GM21825 (cell line): Measurements from ENCODE around the gene PID1.

Experiments used
- ATAC-seq: cut with Tn5 transposase; IDR thresholded peaks from one replicate; pipeline ENCODE4 v1.9.1; 2021; ENCODE audit warnings: mild to moderate bottlenecking, moderate library complexity; ENCODE audit not compliant: unreplicated experiment

Gene PID1, protein sequence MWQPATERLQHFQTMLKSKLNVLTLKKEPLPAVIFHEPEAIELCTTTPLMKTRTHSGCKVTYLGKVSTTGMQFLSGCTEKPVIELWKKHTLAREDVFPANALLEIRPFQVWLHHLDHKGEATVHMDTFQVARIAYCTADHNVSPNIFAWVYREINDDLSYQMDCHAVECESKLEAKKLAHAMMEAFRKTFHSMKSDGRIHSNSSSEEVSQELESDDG

DNA sequence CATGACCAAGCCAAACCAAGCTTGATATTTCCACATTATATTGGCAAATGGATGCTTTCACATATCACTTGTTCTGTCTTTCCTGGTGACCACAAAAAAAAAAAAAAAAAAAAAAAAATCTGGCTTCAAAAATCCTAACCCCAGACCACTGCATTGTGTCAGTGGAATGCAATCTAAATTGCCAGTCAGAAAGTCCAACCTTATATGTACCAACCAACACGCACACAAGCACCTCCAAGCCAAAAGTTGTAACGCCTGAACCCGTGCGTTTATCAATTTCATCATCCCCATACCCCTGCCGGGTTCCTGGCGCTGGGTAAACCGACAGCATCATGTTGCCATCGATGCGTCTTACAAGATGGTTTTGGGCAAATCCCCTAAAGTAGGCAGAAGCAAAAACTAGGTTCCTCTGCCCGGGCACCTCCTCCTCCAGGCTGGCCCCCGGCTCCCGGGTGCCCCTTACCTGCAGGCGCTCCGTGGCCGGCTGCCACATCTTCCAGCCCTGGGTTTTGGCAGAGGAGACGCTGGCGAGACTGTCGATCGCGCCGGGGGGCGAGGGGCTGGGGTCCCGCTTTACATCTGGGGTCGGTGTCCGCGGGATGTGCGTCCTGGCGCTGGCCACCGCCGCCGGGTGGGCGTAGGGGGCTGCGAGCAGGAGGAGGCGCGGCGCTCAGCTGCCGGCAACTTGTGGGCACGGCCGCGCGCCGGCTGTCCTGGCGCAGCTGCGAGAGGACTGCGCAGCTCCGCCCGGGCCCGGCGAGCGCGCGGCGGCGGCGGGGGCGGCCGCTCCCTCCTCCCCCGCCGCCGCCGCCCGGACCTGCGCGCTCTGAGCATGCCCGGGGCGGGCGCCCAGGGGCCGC is at the start of gene PID1:
Gene PID1, minus strand, starts transcription at position 737 of the 860 bp plus-strand sequence. Its CDS starts 244 bp downstream, at position 493.
- no peak for ATAC-seq

DNA sequence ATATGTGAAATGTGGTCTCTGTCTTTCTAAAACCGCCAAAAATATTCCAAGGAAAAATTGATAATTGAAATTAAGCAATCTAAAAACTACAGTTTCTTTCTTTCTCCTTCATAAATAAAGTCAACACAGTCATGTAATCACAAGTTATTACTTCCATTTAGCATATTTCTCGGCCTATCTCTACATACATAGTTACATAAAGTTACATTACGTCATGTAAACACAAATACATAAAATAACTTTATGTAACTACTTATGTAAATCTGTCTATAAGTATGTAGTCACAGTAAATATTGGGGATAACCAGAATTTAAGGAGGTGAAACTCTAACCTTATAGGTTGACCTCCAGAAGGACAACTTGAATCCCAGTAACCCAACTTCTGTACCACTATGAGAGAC is 48.5 kb upstream of the PID1 start:
- ATAC-seq, result no peak

DNA sequence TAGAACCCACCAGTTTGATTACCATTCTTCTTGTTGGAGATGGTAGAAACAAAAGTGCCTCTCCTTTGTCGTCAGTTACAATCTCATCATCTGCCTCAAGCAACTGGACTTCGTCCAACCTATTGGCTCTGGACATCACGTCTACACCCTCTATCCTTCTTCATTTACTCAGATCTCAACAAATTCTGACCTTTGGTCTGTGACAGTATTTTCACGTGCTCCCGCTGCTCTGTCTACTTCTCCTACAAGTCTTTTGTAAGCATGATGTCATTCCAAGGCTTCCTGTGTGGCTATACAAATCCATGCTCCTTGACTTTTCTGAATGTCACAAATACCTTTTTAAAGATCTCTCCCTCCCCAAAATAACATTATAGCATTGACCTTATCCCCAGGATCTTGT is 43.0 kb upstream of the PID1 start:
- ATAC-seq, result no peak

DNA sequence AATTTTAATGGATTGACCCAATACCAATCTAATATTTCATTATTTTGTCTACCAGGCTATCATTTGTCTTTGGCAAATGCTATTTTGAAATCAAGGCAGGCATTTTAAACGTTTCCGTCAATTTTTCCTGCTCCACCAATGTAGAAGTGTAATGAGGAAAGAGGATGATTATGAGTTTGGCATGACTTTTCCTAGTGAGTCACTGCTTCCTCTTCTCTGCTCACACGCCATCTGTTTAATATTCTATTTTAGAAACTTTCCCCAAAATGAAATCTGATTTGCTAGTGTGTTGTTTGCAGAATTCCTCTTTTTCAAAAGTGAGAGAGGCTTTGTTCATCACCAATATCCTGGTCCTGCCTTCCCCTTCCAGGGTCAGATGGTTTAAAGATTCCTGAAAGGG is 42.5 kb upstream of the PID1 start:
- no peak for ATAC-seq

DNA sequence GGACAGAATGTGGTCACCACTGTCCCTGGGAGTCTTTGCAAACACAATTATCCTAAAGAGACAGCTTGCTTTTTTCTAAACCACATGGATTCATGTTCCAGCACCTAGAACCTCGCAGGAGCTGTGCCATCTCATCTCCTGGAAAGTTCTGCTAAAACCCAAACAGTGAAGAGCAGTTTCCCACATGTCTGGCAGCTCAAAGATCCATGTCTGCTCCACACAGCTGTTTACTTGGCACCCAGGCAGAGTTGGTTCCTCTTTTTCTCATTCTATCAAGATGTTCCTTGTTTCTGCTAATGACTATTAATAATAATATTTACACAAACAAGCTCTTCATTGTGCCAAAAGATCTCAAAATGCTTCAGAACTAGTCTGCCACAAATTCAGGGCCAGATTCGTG is 30.1 kb upstream of the PID1 start:
- ATAC-seq, result no peak

DNA sequence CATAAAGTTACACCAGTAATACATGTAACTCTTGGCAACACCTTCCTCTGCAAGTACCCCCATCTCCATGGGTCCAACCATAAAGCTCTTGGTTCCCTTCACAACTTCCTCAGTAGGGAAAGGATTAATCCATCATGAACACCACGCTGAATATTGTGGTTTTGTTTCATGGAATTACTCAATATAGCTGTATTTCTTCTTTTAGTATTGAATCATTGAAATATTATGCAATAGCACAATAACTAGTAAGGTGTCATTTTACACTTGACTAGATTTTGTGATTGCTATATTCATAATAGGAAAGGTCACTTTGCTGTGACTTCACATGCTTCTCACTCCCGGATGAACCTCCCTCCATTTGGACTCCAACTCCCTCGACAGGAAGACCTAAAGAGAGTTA is 29.7 kb upstream of the PID1 start:
- ATAC-seq, result no peak

DNA sequence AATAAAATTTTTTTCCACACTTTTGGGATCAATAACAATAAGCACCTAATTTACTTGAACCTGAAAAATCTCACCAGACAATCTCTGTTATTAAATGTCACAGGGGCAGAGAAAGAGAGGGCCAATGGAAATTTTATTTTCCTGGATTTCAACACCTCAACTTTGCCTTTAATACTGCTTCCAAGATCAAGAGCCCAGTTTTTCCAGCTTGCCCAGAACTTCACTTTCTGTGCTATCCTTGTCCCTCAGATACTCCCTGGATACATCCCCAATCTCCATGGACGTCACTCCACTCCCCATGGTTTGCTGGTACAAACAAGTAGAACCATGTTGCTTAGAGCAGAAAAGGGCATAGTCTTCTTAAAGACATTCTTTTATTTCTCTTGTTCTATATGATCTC is 29.3 kb upstream of the PID1 start:
- no peak for ATAC-seq

DNA sequence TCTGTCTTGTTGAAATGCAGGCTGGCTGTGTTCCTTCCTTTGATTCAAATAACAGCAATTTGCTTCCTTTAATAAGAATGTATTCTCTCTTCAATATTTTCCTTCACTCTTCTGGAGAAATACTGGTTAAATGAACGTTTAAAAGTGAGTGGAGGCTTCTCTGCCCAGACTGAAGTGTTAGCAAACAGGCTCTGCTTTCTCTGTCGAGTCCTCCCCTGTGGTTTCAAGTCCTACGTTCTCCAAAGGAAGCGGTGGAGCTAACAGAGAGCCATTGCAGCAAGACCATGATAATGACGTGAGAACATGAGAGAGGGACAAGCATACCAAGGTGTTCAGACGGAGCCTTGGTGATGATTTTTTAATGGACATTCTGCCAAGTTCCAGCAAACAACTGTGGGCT is 26.2 kb upstream of the PID1 start:
- ATAC-seq, result no peak

DNA sequence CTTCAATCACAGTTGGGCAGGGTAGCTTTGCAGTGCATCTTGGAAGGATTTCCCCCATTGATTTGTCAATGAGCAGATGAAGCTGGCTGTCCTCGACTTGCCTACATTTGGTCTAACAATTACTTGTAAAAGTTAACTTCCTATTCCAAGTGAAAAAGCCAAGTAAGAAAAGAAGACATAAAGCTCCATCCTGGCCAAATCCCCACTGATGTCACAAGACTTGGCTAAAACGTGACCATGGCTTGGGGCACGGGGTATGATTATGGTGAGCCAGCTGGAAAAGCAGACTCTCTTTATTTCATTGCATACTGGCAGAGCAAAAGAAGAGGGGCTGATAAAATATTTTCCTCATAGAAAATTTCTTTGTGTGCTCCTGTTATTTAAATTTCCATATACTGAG is 25.4 kb upstream of the PID1 start:
- no peak for ATAC-seq

DNA sequence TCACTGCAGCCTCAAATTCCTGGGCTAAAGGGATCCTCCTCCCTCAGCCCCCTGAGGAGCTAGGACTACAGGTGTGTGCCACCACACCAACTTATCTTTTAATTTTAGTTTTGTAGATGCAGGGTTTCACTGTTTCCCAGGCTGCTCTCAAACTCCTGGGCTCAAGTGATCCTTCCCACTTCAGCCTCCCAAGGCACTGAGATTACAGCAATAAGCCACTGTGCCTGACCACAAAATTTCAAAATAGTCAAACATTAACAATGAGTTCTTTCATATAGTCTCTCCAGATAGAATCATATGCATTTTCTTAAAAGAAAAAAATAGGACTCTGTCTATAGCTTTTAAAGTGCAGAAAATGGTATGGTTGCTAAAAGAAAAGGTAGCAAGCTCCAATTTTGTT is 24.9 kb upstream of the PID1 start:
- ATAC-seq, result no peak

DNA sequence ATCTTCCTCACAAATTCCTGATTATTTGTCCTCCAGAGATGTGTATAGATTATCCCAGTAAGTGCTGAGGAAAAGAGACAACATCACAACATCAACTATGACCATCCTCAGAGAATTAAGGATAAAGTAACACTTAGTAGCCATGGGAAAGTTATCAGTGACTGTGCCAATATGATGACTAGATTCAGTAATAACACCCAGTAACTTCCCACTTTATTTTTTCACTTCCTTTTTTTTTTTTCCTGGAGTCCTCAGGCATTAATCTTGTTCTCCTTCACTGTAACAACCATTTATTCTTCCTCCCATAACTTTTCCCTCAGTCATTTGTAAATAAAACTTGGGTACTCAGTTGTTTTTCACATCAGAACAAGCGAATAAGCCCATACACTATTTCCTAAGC is 16.7 kb upstream of the PID1 start:
- ATAC-seq, result no peak

DNA sequence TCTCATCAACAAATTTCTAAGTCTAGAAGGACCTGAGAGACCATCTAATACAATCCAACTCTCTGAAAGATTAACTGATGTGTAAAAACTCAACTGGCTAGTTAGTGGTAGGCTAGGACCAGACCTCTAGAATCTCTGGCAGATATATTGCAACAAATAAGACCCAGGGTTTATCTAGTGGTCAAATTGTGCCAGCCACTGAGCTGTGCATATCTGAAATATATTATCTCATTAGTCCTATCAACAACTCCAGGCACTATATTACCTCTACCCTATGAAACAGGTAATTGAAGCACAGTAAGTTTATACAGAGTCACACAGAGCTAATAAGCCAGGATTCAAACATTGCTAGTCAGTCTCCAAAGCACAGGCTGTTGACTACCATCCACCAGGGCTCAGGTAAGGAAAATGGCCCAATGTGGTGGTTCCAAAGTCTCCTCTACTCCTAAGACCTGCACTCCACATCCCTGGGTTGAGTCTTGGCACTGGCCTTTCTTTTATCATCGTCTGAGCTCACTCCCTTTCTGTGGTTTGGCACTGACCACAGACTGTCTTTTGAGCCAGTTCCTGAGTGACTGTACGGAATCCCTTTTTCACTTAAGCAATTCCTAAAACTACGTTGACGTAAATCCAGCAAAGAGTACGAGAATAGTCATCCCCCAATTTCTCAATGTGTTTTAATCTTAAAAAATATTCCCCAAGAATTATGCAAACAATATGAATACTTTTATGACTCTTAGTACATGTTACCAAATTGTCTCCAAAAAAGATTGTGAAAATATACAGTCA is 11.9 kb upstream of the PID1 start:
- no peak for ATAC-seq

DNA sequence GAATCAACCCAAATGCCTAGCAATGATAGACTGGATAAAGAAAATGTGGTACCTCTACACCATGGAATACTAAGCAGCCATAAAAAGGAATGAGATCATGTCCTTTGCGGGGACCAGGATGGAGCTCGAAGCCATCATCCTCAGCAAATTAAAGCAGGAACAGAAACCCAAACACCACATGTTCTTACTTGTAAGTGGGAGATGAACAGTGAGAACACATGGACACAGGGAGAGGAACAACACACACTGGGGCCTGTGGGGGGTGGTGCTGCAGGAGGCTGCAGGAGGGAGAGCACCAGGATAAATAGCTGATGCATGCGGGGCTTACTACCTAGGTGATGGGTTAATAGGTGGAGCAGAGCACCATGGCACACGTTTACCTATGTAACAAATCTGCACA is 8.4 kb upstream of the PID1 start:
- no peak for ATAC-seq

DNA sequence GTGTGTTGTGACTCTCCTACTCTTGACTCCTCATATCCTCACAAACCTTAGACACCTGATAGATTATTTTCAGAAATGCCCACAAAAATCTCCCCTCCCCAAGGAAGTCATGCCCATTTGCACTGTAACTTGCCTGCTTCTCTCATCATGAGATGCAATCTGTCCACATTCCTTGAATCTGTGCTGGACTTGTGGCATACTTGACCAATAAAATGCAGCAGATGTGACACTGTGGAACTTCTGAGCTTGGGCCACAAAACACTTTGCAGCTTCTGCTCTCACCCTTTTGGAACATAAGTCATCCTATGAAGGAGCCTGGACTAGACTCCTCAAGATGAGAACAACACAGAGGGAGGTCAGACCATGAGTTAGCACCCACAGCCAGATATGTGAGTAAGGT is 4.4 kb upstream of the PID1 start:
- no peak for ATAC-seq

DNA sequence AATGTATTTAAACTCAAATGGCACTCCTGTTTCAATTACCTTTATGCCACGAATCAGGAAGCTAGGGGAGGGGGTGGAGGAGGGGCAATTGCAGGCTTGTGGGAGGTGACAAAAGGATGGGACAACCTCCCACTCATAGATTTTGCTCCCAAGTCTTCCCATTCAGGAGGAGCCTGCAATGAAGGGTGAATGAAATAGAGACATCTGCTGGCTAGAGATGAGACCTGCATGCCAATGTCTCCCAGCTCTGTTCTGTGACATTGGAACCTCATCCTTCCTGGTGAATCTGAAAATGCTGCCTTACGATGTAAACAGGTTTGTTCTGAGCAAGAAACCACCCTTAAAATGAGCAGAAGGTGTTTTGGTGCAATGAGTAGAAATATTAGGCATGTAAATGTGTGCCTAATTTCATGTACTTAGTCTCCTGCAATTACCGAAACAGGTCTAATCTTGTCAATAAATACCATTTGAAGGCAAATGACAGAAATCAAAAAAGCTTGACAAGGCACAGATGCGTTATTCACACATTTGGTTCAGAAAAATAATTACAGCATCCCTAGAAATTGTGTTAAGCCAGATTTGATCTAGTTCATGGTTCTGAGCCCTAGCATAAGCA is 2.7 kb upstream of the PID1 start:
- ATAC-seq, result peak; percentile 75

DNA sequence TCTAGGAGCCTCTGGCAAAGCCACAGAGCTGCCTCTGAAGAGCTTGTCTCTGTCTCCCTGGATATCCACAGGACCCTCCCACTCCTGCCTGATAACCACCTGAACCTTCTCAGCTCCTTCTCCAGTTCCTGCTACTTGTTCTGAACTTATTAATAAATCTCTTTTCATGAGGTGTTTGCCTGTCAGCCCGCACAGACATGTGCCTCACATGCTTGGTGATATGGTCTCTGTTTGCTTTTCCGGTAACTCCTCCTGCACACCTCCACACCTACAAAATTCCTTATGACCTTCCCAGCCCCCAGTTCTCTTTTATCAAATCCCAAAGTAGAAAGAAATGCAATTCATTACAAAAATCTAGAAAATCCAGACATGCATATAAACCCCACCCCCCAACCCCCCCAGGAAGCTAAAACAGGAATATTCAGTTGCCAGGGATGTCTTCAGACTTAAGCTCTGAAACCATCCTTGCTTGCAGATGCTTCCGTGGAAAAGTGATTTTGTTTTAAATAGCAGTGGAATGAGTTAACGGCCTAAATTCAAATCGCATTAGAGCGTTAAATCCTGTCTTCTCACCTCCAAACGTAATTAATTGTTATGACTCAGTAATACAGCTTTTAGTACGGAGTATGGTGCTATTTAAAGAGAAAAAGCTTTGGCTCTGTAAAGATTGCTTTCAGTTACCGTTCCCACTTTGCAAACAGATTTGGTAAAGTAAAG is 2.1 kb upstream of the PID1 start:
- no peak for ATAC-seq

DNA sequence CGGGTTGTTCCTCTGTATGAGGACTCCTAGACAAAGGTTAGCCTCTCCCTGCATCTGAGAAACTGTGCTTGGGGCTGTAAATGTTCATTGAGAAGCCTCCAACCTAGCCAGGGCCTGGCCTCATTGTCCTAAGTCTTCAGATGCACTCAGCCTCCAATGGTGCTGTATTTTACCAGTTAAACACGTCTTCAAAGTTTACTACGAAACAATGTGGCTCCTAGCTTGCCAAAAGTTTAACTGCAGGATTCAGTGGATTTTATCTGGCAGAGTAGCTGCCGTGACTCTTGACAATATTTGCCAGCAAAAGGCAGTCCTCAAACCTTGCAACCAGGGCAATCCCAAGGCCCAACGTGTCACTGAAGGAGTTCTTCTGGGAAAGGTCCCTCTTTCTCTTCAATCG is 1.1 kb downstream of the PID1 start:
- ATAC-seq, result no peak

DNA sequence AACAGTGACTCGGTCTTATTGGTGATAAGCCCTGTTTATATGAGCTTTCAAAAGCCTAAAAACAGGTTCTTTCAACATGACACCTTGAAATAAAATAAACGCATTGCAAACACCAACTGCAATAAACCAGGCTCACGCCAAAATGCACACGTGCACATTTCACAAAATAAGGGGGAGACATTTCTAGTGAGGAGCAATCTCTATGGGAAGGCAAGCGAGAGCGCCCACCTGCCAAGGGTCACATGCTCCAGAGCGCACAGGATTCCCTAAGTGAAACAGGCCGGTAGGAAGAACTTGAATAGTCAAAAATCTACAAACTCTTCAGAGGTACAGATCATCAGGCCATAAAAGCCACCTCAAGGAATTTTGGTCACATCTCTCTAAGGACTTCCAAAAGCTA is 1.9 kb downstream of the PID1 start:
- no peak for ATAC-seq

DNA sequence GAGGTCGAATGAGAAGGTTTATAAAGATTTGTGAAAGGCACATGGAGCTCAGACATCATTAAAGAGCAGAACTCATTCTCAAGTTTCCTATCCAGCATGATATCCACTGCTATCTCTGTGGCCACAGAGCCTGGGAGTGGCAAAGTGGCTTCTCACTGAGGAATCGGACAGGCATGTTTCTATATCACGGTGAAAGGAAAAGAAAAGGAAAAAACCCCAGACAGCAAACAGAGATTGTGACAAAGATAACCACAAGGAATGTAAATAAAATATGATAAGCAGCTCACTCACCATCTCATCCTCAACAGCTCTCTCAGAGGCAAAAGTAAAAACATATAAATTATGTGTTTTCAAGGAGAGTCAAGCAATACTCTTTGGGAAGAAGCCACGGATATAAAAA is 2.5 kb downstream of the PID1 start:
- no peak for ATAC-seq

DNA sequence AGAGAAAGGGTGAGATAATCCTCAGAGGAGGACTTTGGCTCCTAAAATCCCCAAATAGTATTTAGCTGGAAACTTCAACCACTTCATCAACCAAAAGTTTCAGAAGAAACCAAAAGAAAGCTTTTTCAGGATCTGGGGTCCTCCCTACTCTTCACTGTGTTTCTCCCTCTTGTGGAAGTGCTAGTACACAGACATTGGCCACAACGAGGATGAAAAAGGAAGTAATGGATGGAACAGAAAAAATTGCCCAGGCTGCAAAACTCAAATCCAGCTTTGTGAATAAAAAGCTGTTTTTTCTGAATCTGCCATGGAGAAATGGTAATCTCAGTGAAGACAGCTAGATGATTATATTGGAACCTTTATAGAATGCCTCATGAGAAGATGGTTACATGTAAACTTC is 4.0 kb downstream of the PID1 start:
- no peak for ATAC-seq

DNA sequence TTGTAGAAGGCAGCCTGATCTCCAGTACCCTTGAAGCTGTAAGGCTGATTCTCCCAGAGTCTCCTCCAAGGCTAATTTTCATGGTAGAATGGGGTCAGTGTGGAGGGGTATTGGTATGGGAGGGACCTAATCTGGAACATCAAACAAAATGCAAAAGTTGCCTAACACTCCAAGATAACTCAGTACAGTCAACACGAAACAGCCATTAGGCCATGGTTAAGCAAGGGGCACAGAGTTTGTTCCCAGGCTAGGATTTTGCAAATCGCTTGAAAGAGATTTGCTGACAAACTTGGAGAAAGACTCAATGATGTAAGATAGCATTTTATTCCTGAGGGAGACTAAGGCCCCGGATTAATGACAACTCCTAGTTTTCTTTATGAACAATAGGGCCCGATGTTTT is 5.4 kb downstream of the PID1 start:
- ATAC-seq, result no peak
